Suprapubic skin (tissue), 4 donors: ENCODE data around the gene GUCY1A2.
"Not testable (repeated sequence)": the region's sequence is repeated elsewhere in the genome, so short reads cannot be mapped to it uniquely, and the experiment has no call there.

Experiments used
- CTCF ChIP-seq, 2 donors: fragments of 200-600 bp in 1 of 2; fragments of 450-650 bp in 1 of 2; sonication (generic) in 1 of 2; IDR thresholded peaks; one replicate each; pipeline ENCODE4 v1.5.1; 2016 to 2019; ENCODE audit warnings: antibody characterized with exemption in 2 of 2, mild to moderate bottlenecking in 1 of 2, moderate library complexity in 1 of 2
- POLR2A ChIP-seq, 2 donors: fragments of 450-650 bp; IDR thresholded peaks; one replicate each; pipeline ENCODE4 v1.6.1; 2017; ENCODE audit warnings: antibody characterized with exemption in 2 of 2, mild to moderate bottlenecking in 2 of 2, moderate library complexity in 2 of 2
- POLR2AphosphoS5 ChIP-seq, 3 donors: sonication (generic); formaldehyde crosslinking; IDR thresholded peaks; one replicate each; pipeline ENCODE4 v1.6.1; 2017; ENCODE audit warnings: antibody characterized with exemption in 3 of 3

DNA sequence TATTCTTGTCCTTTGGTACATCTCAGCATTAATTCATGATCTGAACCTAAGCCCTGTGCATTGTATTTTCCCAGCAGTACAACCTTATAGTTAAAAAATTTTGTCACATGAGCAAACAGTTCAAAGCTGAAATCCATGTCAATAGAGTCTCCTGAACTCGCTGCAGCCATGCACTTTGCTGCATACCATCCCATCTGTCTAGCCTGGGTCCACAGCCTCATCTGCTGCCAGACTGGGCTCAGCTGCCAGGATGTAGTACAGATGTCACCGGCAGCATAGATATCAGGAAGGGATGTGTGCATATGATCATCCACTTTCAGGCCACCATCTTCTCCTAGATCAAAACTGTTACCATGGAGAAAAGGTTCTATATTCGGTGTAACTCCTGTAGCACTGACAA is 191.7 kb downstream of the GUCY1A2 start:
- TF ChIP-seq CTCF, POLR2AphosphoS5, POLR2A (IDR thresholded peaks at IDR 0.05): not testable (repeated sequence)
